Neuronal stem cell (in vitro differentiated cells): ENCODE measurements around the gene GC. TPM values are rescaled to one million over a fixed set of nuclear protein-coding genes. Genes with fewer than 3 reads are reported as not detected.

Experiments
- small RNA-seq: library from polyadenylated mRNA; stranded (forward); fragments of <200 nt; extraction: miRNeasy Mini kit (QIAGEN cat#:217004); gene quantifications from one replicate; pipeline ENCODE3, GENCODE V24; 2013; ENCODE audit not compliant: insufficient read depth

Gene GC

Small RNA genes lying within 50 kb of the gene (small RNA-seq; reads per million reads assigned to genes)
- not detected for gene RNA5SP163
